Dermis microvascular lymphatic vessel endothelial cell (primary cell): ENCODE measurements around the gene TACC2. TPM values are rescaled to one million over a fixed set of nuclear protein-coding genes. Genes with fewer than 3 reads are reported as not detected.

Source experiments
- DNase-seq, 2 donors: peaks; one replicate each; pipeline versions ENCODE4 v3.0.0 to v3.0.0-alpha.2; 2010; ENCODE audit warnings: low read depth in 2 of 2
- total RNA-seq: library from RNA; depleted of rRNA; stranded (reverse); fragments of >200 nt; gene quantifications from 2 replicates; pipeline ENCODE4 v1.2.1, GENCODE V29; 2014

Gene TACC2
- total RNA-seq, 1 donor from 2014 or later = 3.7 TPM

DNA sequence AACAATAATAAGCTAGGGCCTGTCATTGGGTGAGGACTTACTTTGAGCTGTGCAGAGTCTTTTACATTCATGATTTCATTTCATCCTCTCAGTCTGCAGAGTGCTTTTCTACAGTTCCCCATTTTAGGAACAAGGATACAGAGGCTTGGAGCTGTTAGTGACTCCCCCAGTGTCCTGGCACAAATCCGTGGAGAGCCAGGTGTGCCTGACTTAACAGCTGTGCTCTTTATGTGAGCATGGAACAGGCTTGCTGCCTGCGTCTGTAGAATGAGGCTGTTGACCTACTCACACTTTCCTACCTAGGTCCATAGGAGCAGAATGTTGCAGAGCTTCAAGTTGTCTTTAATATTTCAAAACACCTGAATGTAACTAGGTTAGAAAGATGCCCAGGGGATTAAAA, 231.8 kb downstream of the TACC2 start:
- no peak for DNase-seq

GRCh38 chr10:122221958-122222357, 233.0 kb downstream of the TACC2 start:
- DNase-seq = no peak

GRCh38 chr10:122222638-122223037, 233.7 kb downstream of the TACC2 start:
- DNase-seq = no peak

- DNase-seq = no peak
These were observed 235.2 kb downstream of the TACC2 start for GRCh38 chr10:122224159-122224558.

DNA sequence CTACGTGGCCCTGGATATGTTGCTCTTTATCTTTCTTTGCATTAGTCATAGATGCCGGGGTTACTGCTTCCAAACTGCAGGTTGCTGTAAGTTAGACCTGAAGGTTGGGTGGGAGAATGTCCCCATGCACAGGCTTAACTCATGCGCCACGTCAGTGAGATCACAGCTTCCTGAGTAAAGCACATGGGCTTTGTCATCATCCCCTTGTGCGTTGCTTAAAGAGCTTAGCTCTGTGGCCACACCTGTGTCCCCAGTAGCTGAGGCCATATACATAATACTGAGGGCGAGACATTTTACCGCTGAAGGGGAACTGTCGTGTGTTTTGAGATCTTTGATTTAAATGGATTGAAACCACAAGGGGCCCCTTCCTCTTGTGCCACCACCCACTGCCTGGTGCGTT, 236.4 kb downstream of the TACC2 start:
- DNase-seq = no peak

DNA sequence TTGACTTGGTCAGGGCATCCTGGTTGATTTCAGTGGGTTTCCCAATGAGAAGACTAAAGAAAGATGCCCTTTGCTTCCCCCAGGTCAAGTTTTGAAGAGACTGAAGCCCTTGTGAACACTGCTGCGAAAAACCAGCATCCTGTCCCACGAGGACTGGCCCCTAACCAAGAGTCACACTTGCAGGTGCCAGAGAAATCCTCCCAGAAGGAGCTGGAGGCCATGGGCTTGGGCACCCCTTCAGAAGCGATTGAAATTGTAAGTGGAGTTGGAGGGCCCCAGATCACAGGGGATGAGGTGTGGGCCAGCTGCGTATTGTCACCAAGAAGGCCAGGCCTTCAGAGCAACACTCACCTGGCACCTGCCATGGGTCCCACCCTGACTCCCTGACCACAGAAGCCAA, 238.8 kb downstream of the TACC2 start:
- DNase-seq = no peak

GRCh38 chr10:122229666-122230065, 240.7 kb downstream of the TACC2 start:
- no peak for DNase-seq

DNA sequence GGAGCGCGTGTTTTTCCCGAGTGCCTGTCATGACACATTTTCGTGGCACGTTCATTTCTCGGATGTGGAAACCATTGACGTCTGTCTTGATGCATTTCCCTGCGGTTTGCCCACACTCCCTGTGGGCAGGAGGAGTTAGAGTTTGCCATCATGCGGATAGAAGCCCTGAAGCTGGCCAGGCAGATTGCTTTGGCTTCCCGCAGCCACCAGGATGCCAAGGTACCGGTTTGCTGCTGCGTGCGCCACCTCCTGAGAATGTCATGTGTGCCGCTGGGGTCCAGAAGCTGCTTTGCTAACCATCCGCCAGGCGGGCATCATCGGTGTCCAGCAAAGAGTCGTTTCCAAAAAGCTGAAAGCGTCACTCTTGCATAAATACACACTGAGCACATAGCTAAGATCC, 241.3 kb downstream of the TACC2 start:
- DNase-seq = no peak

DNA sequence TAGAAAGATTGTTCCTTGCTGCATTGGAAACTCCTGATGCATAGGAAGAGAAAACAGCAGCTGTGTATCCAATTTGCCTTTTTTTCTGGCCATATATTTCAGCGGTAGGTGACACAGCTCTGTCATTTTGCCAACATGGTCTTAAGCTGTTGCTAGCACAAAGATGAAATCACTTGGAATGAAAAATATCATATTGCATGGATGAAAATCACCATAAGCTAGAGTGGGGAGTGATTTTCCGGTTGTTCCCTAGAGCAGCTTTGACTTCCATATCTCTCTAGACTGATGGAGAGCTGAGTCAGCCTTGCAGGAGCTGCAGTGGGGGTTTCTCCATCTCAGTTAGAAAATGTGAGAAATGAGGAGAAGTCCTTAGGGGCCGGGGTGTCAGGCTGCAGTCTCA, 243.8 kb downstream of the TACC2 start:
- DNase-seq = no peak

GRCh38 chr10:122233857-122234348, 244.9 kb downstream of the TACC2 start:
- DNase-seq = no peak

- peak in 1 of 2 donors; percentile 22 for DNase-seq
These were observed 245.5 kb downstream of the TACC2 start for GRCh38 chr10:122234416-122234815.

DNA sequence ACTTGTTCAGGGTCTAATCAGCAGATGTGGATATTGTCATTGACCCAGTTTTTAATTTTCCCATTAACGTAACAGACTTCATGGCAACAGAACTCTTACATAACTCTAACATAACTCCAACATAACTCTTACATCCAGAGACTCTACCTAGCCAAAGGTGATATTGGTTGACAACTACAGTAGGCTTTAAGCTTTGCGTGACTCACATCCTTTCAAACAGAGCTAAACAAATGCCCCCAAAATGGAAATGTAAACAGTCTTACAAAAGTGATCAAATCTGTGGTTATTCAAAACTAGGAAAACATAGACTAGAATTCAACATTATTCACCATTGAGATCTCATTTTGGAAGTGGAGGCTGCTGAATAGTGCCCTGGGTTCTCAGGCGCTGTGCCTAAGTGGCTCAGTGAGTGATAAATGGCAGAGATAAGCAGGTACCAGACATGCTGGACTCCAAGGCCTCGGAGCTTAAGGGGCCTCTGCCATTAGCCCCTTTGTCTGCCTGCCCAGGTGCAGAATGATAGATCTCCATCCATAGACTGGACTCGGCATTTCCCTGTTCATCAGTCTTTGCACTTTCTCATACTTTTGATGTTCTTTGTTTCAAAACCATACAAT, 247.8 kb downstream of the TACC2 start:
- no peak for DNase-seq

DNA sequence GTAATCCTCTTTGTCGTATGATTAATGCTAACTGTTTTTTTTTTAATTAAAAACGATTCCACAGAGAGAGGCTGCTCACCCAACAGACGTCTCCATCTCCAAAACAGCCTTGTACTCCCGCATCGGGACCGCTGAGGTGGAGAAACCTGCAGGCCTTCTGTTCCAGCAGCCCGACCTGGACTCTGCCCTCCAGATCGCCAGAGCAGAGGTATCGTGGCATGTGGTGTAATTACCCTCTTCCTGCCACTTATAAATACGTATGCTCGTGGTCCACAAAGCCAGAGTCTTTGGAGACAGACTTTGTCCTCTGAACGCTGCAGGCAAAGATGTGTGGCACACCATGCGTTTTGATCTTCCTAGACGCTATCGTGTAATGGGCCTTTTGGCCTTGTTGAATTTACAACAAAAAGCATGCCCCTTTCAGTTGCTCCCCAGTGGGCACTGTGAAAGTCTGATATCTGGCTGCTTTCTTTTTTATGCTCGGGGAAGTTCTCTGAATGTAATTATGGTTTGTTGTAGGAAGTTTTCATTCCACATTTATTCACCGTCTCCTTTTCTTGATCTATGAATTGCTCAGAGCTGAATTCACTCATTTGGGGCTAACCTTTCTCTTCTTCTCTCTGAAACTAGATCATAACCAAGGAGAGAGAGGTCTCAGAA, 248.5 kb downstream of the TACC2 start:
- no peak for DNase-seq

DNA sequence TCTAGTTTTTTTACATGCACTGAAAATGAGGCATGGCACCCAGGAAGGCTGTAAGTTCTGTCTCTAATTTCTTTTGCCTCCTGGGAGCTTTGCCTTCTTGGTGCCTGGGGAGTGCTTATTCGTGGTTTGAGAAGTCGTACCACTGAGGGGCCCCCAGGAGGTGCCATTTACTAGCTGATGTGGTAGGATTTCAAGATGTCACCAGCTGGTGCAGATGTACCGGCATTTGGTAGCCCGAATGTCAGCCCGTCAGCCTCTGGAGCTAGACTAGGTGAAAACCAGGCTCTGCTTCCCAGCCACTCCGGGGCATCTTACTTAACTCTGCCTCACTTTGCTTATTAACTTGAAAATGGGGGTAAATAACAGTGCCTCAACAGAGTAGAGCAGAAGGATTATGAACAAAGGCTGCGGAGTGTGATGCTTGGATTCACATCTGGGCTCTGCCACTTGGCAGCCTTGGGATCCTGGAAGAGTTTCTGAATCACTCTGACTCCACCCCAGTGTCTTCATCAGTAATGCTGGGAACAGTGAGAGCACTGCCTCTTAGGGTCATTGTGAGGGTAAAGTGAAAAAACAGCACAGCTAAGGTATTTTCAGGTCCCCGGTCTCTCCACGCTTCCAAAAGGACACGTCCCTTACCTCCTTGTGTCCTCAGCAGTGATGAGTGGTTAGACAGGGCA, 250.8 kb downstream of the TACC2 start:
- DNase-seq = no peak

GRCh38 chr10:122240401-122240800, 251.4 kb downstream of the TACC2 start:
- no peak for DNase-seq

DNA sequence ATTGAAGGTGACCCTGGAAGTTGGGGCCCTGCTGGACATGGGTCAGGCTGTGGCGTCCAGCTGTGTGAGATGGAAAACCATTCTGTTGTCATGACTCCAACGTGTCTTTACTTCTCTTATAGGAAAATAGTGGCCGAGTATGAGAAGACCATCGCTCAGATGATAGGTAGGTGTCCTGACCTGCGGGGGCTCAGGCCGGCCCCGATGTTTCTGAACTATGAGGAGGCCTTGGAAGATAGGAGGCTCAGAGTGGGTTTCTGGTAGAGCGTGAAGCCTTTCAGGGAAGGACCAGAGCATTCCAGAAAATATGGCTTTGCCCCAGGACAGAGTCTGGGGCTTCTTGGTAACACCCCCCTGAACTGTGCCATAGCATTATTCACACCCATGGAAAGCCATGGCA, 252.9 kb downstream of the TACC2 start:
- DNase-seq = no peak

DNA sequence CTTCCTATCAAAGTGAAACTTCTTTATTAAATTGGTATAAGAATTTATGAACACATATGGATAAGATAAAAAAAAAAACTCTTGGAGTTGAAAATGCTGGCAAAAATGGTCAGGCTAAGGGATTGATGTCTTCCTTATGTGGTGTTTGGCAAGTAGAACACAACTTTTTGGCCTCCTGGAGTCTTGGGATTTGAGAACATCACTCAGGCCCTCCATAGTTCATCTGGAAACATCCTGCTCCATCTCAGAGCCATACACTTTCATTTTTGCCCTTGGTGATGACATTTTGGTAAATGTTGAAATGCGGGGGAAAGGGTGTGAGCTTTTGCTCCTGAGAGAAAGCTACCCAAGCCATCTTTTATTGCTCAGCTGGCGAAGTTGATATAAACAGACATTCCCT, 254.6 kb downstream of the TACC2 start:
- no peak for DNase-seq

GRCh38 chr10:122244001-122244975, 255.3 kb downstream of the TACC2 start:
- no peak for DNase-seq

DNA sequence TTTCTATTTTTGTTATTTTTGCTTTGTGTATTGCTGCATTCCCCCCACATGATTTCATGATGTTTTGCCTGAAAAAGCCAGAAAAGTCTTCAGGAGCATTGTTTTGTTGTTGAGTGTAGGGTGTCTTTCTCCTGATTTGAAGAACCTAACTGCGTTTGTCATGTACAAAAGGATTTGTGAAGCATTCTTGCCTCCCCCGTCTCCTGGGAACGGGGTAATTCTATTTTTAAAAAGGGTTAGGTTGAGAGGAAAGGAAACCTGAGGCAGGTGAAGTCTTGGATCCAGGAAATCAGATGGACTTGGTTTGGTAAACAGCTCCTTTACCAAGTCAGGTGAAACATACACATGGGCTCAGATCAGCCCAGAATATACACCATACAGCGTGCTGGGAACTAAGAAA, 256.2 kb downstream of the TACC2 start:
- no peak for DNase-seq

- no peak for DNase-seq
These were observed 256.9 kb downstream of the TACC2 start for GRCh38 chr10:122245897-122246296.

DNA sequence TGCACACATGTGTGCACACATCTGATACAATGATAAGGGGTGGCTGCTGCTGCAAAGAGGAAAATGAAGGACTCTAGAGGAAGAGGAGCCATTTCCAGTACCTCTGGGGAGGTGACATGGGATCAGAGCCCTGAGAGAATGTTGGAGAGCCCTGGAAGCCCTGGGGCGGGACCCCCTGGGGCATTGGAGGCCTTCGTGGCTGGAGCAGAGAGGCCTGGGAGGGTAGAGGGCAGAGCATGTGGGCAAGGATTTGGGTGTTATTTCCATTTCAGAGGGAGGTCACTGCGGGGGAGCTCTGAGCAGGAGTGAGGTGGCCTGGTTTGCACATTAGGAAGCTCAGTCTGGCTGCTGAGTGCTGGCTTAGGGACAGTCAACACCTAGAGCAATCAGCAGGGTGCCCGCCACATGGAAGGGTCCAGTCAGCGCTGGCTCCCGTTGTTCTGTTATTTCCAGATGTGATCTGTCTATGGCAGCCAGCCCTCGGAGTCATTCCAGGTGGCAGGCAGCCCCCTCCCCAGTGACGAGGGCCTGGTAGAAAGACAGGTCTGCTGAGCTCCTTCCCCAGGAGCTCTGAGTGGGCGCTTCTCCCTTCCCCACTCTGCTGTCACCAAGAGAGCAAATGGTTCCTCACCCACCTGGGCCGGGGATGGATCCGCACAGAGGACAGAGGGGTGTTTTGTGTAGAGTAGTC, 258.0 kb downstream of the TACC2 start:
- DNase-seq = no peak
